Ectodermal cell (in vitro differentiated cells): Measurements from ENCODE around the gene PTPN4.

Experiments
- H3K27ac ChIP-seq: 2 replicates; pipeline ENCODE4 v1.7.0; 2013; ENCODE audit warnings: mild to moderate bottlenecking, low read depth, low read length; ENCODE audit not compliant: insufficient read depth, poor library complexity, severe bottlenecking
- H3K27me3 ChIP-seq: 2 replicates; pipeline ENCODE4 v1.7.0; 2013; ENCODE audit warnings: mild to moderate bottlenecking, low read length; ENCODE audit not compliant: insufficient read depth, control insufficient read depth, poor library complexity, severe bottlenecking
- H3K36me3 ChIP-seq: one replicate; pipeline ENCODE4 v1.7.0; 2013; ENCODE audit warnings: low read length; ENCODE audit not compliant: control insufficient read depth, insufficient read depth
- H3K4me1 ChIP-seq: one replicate; pipeline ENCODE4 v1.7.0; 2013; ENCODE audit warnings: low read length; ENCODE audit not compliant: control insufficient read depth, insufficient read depth
- H3K4me3 ChIP-seq: 2 replicates; pipeline ENCODE4 v1.7.0; 2013; ENCODE audit warnings: low read depth, low read length, control low read depth; ENCODE audit not compliant: insufficient read depth
- H3K9me3 ChIP-seq: 2 replicates; pipeline ENCODE4 v1.7.0; 2013; ENCODE audit warnings: mild to moderate bottlenecking, low read length, moderate library complexity; ENCODE audit not compliant: control insufficient read depth
- WGBS, 2 experiments: methylation state at CpG; one replicate each; pipeline ENCODE4 v1.1.7; 2013; ENCODE audit warnings: missing lambda C conversion rate in 2 of 2; 5-methylcytosine and 5-hydroxymethylcytosine counted together

PTPN4 gene

DNA sequence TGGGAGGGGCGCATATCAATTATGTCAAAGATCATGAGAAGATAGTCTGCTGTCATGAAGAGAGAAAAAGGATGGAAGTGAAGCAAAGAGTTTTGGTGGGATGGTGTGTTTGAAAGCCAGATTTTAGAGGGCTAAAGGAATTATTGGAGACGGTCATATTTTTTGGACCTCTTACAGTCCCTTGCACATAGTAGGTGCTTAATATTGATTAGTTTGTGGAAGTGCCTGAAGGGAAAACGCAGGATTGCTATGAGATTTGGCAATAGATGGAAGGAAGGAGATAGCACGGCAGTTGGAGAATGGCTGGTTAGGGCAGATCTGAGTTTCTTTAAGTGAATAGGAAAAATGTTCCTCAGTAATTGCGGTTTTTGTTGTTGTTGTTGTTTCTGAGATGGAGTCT lies 269.1 kb downstream of the PTPN4 start:
- H3K4me3 ChIP-seq, result no peak overlapping the region
- WGBS, 2 experiments, result 96 to 98% methylated on average over 5 of the region's 5 CpGs
- no peaks in the 10 kb centered on the region for H3K27me3 ChIP-seq
- H3K9me3 ChIP-seq, result no peaks in the 10 kb centered on the region
- H3K36me3 ChIP-seq, result peaks cover 8% of the 10 kb centered on the region
- H3K27ac ChIP-seq, result no peak overlapping the region
- no peaks in the 10 kb centered on the region for H3K4me1 ChIP-seq

DNA sequence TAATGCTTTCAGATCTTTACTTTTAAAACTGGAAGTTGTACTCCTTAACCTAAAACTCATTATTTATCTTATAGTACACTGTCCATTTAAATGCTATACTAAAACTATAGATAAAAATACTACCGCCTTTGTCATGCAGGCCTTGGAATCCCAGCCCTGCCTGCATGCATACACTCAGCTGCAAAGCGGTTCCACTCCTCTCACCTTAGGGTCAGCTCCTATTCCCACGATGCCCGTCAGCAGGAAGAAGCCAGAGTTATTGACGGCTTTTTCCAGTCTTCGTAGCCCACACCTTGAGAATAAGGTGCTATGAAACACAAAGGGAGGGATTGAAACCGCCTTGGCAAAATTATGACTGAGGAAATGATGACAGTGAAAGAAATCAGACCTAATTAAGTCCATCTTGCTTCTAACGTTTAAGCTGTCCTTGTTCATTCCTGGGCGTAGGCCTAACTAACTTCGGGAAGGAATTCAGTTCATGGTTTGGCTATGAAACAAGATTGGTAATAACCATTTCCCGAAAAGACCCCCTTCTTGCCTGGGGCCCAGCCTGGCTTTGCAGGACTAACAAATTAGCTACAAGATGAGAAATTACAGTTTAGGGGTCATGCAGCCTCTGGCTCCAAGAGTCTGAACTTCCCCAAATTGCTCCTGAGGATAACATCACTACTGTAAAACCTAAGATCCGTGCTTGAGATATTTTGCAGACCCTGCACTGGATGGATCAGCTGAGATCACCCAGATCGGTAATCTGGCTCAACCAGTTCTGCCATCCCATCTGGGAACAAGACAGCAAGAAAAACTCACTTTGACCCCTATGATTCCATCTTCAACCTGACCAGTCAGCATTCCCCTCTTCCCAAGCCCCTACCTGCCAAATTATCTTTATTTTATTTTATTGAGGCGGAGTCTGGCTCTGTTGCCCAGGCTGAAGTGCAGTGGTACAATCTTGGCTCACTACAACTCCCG lies 270.2 kb downstream of the PTPN4 start:
- WGBS, 2 experiments, result 89 to 92% methylated on average over 15 of the region's 15 CpGs

DNA sequence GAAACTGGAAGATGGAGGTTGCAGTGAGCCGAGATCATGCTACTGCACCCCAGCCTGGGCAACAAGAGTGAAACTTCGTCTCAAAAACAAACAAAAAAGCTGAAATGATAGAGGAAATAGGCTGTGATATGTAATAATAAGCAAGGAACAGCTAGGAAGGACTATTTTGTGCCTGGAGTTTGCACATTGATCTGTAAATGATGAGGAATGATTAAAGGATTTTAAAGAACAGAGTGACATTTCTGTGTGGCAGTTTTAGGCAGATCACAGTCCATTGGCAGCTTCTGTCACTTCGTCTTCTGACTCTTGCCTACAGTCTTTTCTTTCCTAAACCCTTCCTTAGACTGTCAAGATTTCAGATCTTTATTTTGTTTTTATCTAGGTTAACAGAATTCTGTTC lies 272.6 kb downstream of the PTPN4 start:
- Histone ChIP-seq H3K27ac (no peak overlapping the region), H3K4me1 (no peaks in the 10 kb centered on the region), H3K36me3 (no peaks in the 10 kb centered on the region), H3K9me3 (no peaks in the 10 kb centered on the region), H3K4me3 (no peak overlapping the region), H3K27me3 (no peaks in the 10 kb centered on the region)
- 91 to 92% methylated on average over 3 of the region's 3 CpGs for WGBS, 2 experiments

More for the DNA sequence above, 270.2 kb downstream of the PTPN4 start:
- H3K27ac ChIP-seq, result no peak overlapping the region
- peaks cover 8% of the 10 kb centered on the region for H3K36me3 ChIP-seq
- H3K27me3 ChIP-seq, result no peaks in the 10 kb centered on the region
- no peaks in the 10 kb centered on the region for H3K4me1 ChIP-seq
- no peaks in the 10 kb centered on the region for H3K9me3 ChIP-seq
- no peak overlapping the region for H3K4me3 ChIP-seq
